HG03045 (cell line): ENCODE data around the gene SKA3.

Source experiments
- ATAC-seq: cut with Tn5 transposase; IDR thresholded peaks from one replicate; pipeline ENCODE4 v1.9.1; 2021; ENCODE audit warnings: mild to moderate bottlenecking, moderate library complexity; ENCODE audit not compliant: unreplicated experiment

SKA3 gene

DNA sequence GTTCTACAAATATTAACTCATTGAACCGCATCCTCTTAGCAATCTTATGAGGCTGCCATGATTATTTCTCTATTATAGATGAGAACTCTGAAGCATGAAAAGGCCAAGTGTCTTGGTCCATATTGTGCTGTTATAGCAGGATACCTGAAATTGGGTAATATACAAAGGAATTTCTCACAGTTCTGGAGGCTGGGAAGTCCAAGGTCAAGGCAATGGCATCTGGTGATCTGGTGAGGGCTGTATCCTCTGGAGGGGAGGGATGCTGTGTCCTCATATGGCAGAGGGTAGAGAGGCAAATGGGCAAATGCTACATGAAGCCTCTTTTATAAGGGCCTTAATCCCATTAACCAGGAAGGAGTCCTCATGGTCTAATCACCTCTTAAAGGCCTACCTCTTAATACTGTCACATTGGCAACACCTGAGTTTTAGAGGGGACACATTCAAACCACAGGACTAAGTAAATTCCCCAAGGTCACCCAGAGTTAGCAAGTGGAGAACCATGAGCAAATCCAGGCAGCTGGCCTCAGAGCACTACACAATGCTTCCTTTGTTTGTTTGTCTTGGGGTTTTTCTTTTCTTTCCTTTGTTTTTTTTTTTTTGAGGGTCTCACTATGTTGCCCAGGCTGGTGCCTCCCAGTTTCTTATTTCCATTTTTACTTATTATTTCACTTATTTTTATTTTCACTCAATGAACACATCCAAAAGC is 59.1 kb downstream of the SKA3 start:
- ATAC-seq = no peak

DNA sequence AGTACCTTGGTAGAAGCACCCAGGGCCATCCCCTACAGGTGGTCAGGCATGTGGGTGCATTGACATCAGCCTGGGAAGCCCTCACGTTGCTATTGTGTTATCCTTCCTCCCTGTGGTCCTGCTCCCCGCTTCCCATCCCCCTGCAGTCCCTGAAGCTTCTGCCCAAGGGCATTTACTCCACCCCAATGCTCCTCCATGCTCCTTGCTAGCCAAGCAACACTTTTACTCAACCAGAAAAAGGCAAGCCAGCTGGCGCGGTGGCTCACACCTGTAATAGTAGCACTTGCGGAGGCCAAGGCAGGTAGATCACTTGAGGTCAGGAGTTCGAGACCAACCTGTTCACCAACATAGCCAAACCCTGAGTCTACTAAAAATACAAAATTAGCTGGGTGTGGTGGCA is 60.2 kb downstream of the SKA3 start:
- no peak for ATAC-seq

DNA sequence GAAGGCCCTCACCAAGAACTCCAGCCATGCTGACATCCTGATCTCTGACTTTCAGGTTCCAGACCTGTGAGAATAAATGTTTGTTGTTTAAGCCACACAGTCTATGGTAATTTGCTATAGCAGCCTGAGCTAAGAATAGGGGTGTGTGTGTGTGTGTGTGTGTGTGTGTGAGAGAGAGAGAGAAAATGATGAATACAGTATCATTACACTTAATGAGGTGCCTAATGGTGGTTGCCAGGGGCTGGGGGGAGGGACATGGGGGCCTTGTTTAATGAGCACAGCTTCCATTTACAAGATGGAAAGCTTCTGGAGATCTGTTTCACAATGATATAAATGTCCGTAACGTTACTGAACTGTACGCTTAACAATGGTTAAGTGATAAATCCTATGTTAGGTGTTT is 61.1 kb downstream of the SKA3 start:
- no peak for ATAC-seq

DNA sequence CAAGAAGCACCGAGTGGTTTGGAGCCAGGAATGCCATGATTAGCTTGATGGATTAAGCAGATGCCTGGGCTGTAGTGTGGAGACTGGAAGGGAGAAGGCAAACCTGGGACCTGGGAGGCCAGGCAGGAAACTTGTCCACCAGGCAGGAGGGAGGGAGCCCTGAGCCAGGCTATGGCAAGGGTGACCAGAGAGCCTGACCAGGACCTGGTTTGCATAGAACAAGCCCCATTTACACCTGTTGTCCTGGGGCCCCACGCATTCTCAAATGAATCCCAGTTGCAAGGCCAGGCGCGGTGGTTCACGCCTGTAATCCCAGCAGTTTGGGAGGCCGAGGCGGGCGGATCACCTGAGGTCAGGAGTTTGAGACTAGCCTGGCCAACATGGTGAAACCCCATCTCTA is 64.8 kb downstream of the SKA3 start:
- no peak for ATAC-seq

DNA sequence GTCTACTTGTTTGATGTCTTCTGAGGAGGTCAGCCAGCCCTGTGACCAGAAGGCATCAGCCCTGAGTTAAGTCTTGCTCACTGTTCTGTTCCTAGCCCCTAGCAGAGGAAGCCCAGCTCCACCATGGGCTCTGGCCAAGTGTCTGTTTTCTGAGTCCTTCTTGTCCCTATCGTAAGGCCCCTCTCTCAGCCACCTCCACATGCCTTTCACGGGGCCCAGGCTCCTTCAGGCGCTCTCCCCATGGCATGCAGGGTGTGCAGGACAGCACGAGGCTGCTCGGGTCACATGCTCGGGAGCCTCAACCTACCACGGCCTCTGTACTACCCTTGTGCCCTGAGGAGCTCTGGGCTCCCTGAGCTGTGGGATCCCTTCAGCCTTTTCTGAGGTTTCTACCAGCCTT is 67.2 kb downstream of the SKA3 start:
- ATAC-seq = no peak

DNA sequence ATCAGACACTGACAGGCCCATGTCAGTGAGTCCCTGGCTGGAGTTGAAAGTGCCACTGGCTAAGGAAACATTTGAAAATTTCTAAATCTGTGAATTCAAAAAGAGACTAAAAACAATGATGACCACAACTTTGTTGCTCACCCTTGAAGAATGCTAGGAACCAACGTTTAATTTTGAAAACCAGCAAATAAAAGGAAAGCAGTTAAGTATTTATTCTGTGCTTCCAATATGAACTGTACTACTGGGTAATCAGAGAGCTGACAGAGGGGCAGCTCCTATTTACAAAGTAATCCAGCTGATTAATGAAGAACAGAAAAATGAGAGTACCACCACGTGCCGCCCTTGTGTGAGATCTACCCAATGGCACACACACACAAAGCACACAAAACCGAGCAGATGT is 70.3 kb downstream of the SKA3 start:
- no peak for ATAC-seq

DNA sequence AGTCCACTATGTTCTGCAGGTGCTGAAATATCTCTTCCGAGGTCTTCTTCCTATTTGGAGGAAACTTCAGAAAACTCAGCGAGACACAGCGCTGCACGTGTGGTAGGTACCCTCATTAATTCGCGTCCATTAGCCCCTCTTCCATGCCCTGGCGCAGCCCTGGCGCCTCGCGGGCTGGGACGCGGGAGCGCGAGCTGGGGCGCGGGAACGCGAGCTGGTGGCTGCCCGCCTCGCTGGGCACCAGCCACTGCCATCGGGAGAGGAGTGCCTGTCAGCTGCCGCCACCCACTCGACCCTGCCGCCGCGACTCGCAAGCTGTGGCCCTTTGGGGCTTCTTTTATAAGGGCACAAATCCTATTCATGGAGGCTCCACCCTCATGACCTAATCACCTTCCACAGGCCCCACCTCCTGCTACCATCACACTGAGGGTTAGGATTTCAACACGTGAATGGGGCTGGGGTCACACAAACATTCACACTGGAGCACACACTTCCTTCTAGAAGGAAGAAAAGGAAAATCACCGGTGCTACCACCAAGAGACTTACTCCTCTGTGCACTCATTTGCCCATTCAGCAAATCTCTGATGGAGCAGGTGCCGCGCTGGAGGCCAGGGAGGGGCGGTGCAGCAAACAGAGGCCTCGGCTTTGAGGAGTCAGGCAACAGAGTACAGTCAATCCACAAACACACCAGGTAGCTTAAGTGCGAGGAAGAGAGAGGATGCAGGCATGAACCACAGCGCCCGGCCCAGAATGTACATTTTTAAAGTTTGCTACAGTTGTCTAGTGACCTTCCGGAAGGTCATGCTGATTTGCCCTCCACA is 71.9 kb downstream of the SKA3 start:
- no peak for ATAC-seq
